ENCODE results near the gene SLC24A3.

- TF ChIP-seq PATZ1 (CRISPR knock-in tag; IDR thresholded peaks at IDR 0.05; ENCODE audit: borderline replicate concordance) (no peak), CREB5 (CRISPR knock-in tag; IDR thresholded peaks at IDR 0.05; ENCODE audit: low read depth) (no peak), TSHZ2 (CRISPR knock-in tag; IDR thresholded peaks at IDR 0.05) (no peak)
Observed at GRCh38 chr20:19407736-19408135, 195.3 kb downstream of the SLC24A3 start.
